Subcutaneous abdominal adipose tissue (tissue), 5 donors: ENCODE data around the gene ITIH1.
A peak's percentile ranks its signal among the peaks of the same experiment; 100 is the strongest.

Experiments
- H3K27ac ChIP-seq: one replicate; pipeline ENCODE4 v1.7.0; 2013; ENCODE audit warnings: low read depth, mild to moderate bottlenecking, inconsistent platforms, low read length, moderate library complexity
- H3K27me3 ChIP-seq, 5 donors: one replicate each; pipeline ENCODE4 v1.7.0; 2013; ENCODE audit warnings: low read length in 5 of 5, inconsistent platforms in 1 of 5; ENCODE audit not compliant: control insufficient read depth in 5 of 5, insufficient read depth in 4 of 5
- H3K36me3 ChIP-seq, 5 donors: one replicate each; pipeline ENCODE4 v1.7.0; 2013; ENCODE audit warnings: low read length in 5 of 5; ENCODE audit not compliant: control insufficient read depth in 5 of 5, insufficient read depth in 5 of 5
- H3K4me1 ChIP-seq, 5 donors: one replicate each; pipeline ENCODE4 v1.7.0; 2013; ENCODE audit warnings: low read length in 5 of 5, mild to moderate bottlenecking in 3 of 5, moderate library complexity in 1 of 5; ENCODE audit not compliant: control insufficient read depth in 5 of 5, insufficient read depth in 5 of 5
- H3K4me3 ChIP-seq, 5 donors: one replicate each; pipeline ENCODE4 v1.7.0; 2013; ENCODE audit warnings: low read length in 5 of 5, low read depth in 1 of 5
- H3K9ac ChIP-seq, 5 donors: one replicate each; pipeline ENCODE4 v1.7.0; 2013; ENCODE audit warnings: low read length in 5 of 5, mild to moderate bottlenecking in 4 of 5, moderate library complexity in 3 of 5
- H3K9me3 ChIP-seq, 5 donors: one replicate each; pipeline ENCODE4 v1.7.0; 2013; ENCODE audit warnings: low read length in 5 of 5; ENCODE audit not compliant: control insufficient read depth in 5 of 5
- donor health status: healthy.
- donor health status: healthy.
- donor health status: healthy.
- donor health status: healthy.
- donor health status: healthy.

ITIH1 gene

DNA sequence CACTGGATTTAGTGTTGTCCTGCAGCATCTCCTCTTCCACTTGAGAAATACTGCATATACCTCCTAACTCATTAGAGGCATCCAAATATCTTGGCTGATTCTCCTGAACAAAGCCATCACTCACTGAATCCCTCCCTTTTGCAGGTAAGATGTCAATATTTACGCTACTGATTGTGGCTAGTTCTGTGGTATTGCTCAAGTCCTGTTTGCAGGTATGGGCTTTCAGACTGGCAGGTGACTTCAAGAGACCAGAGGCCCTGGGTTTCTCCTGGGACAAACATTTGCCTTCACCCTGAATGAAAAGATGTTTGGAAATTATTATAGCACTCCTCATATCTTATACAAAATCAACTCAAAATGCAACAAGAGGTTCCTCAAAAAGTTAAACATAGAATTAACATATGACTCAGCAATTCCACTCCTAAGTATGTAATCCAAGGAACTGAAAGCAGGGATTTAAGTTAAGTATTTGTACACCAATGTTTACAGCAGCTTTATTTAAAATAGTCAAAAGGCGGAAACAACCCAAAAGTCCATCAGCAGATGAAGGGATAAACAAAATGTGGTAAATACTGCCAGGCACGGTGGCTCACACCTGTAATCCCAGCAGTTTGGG is 25.2 kb upstream of the ITIH1 start:
- Histone ChIP-seq H3K4me1 (peaks cover 0 to 4% (median 0%) of the 10 kb centered on the region in 5 donors), H3K9ac (no peak overlapping the region), H3K27ac (no peak overlapping the region), H3K9me3 (no peaks in the 10 kb centered on the region), H3K36me3 (peaks cover 14 to 62% (median 46%) of the 10 kb centered on the region in 5 donors), H3K4me3 (no peak overlapping the region), H3K27me3 (no peaks in the 10 kb centered on the region)

DNA sequence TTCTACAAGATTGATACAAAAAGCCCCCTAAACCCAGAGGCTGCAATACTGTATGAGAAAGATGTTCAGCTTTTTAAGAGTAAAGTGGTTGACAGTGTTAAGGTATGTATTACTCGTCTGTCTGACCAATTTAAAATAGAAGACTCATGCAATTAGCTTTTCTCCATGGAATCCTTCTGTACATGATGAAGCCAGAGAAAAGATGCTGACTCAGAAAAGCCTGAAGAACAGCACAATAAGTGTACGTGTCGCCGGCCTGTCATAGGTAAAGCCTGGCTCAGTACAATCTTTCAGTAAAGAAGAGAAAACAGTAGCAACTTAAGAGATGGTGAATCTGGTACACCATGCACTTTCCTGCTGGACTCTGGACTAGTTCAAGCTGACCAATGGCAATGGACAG is 23.0 kb upstream of the ITIH1 start:
- Histone ChIP-seq H3K9me3 (no peaks in the 10 kb centered on the region), H3K36me3 (peaks cover 20 to 65% (median 46%) of the 10 kb centered on the region in 5 donors), H3K4me3 (no peak overlapping the region), H3K27ac (no peak overlapping the region), H3K4me1 (peaks cover 0 to 4% (median 0%) of the 10 kb centered on the region in 5 donors), H3K9ac (no peak overlapping the region), H3K27me3 (no peaks in the 10 kb centered on the region)

DNA sequence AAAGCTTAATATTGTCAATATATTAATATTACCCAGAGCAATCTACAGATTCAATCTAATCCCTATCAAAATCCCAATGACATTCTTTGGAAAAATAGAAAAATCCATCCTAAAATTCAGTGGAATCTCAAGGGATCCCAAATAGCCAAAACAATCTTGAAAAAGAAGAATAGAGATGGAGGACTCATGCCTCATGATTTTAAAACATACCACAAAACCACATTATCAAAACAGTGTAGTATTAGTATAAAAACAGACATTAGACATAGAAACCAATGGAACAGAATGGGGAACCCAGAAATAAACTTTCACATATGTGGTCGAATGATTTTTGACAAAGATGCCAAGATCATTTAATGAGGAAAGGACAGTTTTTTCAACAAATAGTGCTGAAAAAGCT is 21.3 kb upstream of the ITIH1 start:
- Histone ChIP-seq H3K9ac (no peak overlapping the region), H3K4me3 (no peak overlapping the region), H3K9me3 (no peaks in the 10 kb centered on the region), H3K27me3 (no peaks in the 10 kb centered on the region), H3K4me1 (peaks cover 0 to 4% (median 0%) of the 10 kb centered on the region in 5 donors), H3K36me3 (peaks cover 27 to 63% (median 52%) of the 10 kb centered on the region in 5 donors), H3K27ac (no peak overlapping the region)

DNA sequence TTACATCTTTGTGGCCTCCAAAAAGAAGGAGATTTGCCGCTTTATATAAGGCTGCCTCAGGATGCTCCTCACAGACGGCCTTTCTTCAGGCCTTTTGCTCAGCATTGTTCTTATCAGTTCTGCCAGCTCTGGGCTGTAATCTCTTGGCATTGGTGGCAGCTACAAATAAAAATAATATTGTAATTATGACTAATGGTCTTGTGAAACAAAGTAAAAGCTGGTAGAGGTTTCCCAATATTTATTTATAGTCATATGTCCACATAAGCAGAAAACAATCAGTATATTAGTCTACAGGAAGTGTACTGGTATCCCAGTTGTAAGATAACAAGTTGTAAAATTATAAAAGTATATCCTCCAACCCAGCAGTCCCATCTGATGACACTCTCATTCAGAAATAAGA is 13.9 kb upstream of the ITIH1 start:
- H3K9ac ChIP-seq, result no peak overlapping the region
- H3K27ac ChIP-seq, result no peak overlapping the region
- H3K4me3 ChIP-seq, result no peak overlapping the region
- no peaks in the 10 kb centered on the region for H3K4me1 ChIP-seq
- no peaks in the 10 kb centered on the region for H3K27me3 ChIP-seq
- peaks cover 38 to 67% (median 45%) of the 10 kb centered on the region in 5 donors for H3K36me3 ChIP-seq
- H3K9me3 ChIP-seq, result no peaks in the 10 kb centered on the region

DNA sequence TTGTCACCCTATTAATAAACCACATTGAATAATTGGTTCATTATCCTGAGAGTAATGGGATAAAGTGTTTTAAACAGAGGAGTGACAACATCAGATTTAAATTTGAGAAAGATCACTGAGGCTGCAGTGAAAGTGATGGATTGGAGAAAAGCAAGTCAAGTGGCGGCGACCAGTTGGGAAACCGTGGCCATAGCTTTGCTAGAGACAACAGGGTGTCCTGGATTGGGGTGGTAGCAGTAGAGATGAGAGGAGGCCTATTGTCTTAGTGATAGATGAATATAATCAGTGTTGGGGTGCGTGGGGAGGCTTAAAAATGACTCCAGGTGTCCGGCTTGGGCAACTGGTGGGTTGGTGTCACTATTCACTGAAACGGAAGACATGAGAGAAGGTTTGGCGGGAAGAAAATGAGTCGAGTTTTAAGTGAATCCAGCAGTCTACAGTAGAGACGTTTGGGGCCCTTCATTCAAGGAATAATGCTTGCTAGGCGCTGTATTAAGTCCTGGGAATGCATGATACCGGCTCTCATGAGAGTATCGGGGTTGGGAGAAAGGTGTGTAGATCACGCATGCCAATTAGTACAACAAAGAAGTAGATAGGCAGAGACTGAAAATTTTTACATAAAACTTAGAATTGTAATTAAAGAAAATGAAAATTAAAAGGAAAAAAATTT is 7.5 kb upstream of the ITIH1 start:
- Histone ChIP-seq H3K27me3 (no peaks in the 10 kb centered on the region), H3K27ac (no peak overlapping the region), H3K4me3 (peak overlapping the region; percentile 66 to 99 (median 84)), H3K36me3 (peaks cover 10 to 18% (median 16%) of the 10 kb centered on the region in 5 donors), H3K9ac (peak overlapping the region; percentile 63 to 93 (median 91)), H3K9me3 (no peaks in the 10 kb centered on the region), H3K4me1 (peaks cover 4 to 19% (median 18%) of the 10 kb centered on the region in 5 donors)

DNA sequence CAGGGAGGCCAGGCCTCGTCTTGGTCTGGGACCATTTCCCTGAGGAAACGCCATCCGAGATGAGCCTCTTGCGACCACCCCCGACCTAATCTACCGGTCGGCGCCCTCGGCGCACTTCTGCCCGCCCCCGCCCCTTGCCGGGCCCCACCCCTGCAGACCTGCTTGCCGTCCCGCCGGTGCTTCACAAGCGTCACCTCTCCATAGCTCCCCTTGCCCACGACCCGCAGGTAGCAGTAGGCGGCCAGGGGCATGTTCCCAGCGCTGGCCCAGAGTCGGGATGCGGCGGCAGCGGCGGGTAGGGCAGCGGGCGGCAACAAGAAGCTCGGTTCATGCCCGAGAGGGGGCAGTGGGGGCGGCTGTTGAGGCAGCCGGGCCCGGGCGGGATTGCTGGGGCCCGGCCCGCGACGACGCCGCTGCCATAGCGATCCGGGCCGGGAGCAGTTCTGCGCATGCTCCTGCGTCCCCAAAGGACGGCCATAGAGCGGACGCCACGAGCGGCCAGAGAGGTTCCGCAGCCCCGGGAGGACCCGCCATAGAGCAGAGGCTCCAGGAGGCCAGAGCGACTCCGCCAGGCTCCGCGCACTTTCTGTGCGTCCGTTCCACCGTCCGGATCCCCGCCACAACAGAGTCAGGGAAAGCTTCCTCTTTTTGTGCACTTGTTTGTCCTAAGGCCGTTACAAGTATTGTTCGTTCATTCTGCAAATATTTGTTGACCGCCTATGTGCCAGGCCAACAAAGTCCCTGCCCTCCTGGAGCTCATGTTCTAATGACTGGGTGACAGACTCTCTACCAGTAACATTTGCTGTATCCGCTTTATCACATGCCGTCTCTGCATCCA is 6.7 kb upstream of the ITIH1 start, which contains the start of gene NEK4:
Gene NEK4 (minus strand): TSS at position 445 of the 838 bp plus-strand sequence. CDS start 194 bp downstream, at position 251.
- Histone ChIP-seq H3K9me3 (no peaks in the 10 kb centered on the region), H3K4me1 (peaks cover 4 to 21% (median 19%) of the 10 kb centered on the region in 5 donors), H3K36me3 (peaks cover 10 to 13% (median 11%) of the 10 kb centered on the region in 5 donors), H3K27ac (peak within 1 kb of the TSS; percentile 72), H3K9ac (peak within 1 kb of the TSS; percentile 72 to 93 (median 92)), H3K27me3 (no peaks in the 10 kb centered on the region), H3K4me3 (peak within 1 kb of the TSS; percentile 82 to 99 (median 89))

DNA sequence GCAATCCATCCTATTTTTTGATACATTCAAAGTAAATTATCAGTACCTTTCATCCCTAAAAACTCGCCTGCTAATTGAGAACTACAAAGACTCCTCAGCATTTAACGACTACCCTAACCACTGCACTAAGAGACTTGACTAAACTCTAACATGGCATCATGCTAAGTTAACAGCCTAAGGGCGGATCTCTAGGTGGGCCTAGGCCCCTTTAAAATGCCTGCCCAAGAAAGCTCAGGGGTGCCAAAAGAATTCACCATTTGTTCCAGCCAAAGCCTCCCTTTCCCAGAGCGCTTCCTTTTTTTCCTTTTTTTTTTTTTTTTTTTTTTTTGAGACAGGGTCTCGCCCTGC is 6.1 kb upstream of the ITIH1 start:
- peak overlapping the region; percentile 72 to 93 (median 92) for H3K9ac ChIP-seq
- peaks cover 4 to 21% (median 19%) of the 10 kb centered on the region in 5 donors for H3K4me1 ChIP-seq
- no peaks in the 10 kb centered on the region for H3K9me3 ChIP-seq
- peaks cover 4 to 7% (median 6%) of the 10 kb centered on the region in 5 donors for H3K36me3 ChIP-seq
- peak overlapping the region; percentile 82 to 99 (median 89) for H3K4me3 ChIP-seq
- no peaks in the 10 kb centered on the region for H3K27me3 ChIP-seq
- H3K27ac ChIP-seq, result peak overlapping the region; percentile 72

DNA sequence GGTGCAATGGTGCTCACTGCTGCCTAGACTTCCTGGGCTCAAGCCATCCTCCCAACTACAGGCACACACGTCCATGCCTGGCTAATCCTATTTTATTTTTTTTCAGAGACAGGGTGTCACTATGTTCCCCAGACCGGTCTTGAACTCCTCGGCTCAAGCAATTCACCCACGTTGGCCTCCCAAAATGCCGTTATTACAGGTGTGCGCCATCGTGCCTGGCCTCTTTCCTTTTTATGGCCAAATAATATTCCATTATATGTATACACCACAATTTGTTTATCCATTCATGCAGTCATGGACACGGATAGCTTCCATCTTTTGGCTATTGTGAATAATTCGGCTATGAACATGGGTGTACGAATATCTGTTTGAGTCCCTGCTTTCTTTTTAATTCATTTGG is 5.7 kb upstream of the ITIH1 start:
- Histone ChIP-seq H3K4me3 (peak overlapping the region; percentile 82 to 99 (median 89)), H3K36me3 (peaks cover 3 to 6% (median 6%) of the 10 kb centered on the region in 5 donors), H3K4me1 (peaks cover 4 to 21% (median 19%) of the 10 kb centered on the region in 5 donors), H3K9ac (peak overlapping the region in 3 of 5 donors; percentile 72 to 92 (median 91)), H3K27ac (no peak overlapping the region), H3K27me3 (no peaks in the 10 kb centered on the region), H3K9me3 (no peaks in the 10 kb centered on the region)

DNA sequence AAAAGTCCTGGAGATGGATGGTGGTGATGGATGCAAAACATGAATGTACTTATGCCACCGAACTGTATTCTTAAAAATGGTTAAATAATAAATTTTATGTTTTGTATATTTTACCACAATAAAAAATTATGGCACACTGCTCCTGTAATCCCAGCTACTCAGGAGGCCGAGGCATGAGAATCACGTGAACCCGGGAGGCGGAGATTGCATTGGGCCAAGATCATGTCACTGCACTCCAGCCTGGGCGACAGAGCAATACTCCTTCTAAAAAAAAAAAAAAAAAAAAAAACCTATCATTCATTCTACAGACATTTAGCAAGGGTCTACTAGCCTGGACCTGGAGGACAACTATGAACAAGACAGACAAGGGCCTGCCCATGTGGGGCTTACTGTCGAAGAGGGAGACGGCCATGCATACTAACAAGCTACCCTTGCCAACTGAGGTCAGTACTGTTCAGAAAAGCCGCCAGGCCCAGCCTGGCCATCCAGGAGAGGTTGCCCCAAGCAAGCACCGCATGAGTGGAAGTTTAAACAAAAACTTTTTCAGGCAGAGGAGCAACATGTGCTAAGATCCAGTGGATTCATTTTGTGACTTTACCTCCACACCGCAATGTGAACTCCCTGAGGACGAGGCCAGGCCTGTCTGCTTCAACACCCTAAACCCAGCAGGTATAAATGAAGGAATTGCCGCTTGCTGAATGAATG is 3.9 kb upstream of the ITIH1 start:
- Histone ChIP-seq H3K4me3 (no peak overlapping the region), H3K4me1 (peaks cover 4 to 27% (median 22%) of the 10 kb centered on the region in 5 donors), H3K9ac (no peak overlapping the region), H3K27ac (no peak overlapping the region), H3K9me3 (no peaks in the 10 kb centered on the region), H3K36me3 (no peaks in the 10 kb centered on the region), H3K27me3 (no peaks in the 10 kb centered on the region)
